ENCODE measurements around the gene KCNA10. TPM values are rescaled to one million over a fixed set of nuclear protein-coding genes. Genes with fewer than 3 reads are reported as not detected.

Gene KCNA10
- total RNA-seq, 3 donors from 2014 or later (not counting 1 experiment from before 2014, with no cell fraction given), result not detected

GRCh38 chr1:110488161-110488560, 30.8 kb downstream of the KCNA10 start:
- no peak overlapping the region for H3K4me3 Mint-ChIP-seq
- TF ChIP-seq CTCF (IDR thresholded peaks at IDR 0.05), result no peak
- H3K27me3 Mint-ChIP-seq (ENCODE audit: low read depth in 2 of 2), result peaks cover 5 to 13% of the 10 kb centered on the region in 2 donors
- no peak for ATAC-seq
- Histone ChIP-seq H3K27ac (ENCODE audit: low read length) (no peak overlapping the region), H3K9me3 (ENCODE audit: control insufficient read depth, insufficient read depth, low read length) (no peaks in the 10 kb centered on the region), H3K4me1 (ENCODE audit: control insufficient read depth, insufficient read depth, low read length) (no peaks in the 10 kb centered on the region), H3K4me3 (ENCODE audit: low read length) (no peak overlapping the region), H3K36me3 (ENCODE audit: control insufficient read depth, insufficient read depth, low read length) (no peaks in the 10 kb centered on the region), H3K27me3 (ENCODE audit: control insufficient read depth, insufficient read depth, low read length) (no peaks in the 10 kb centered on the region)
- no peak for DNase-seq
- H3K4me1 Mint-ChIP-seq, result no peaks in the 10 kb centered on the region
- no peaks in the 10 kb centered on the region for H3K9me3 Mint-ChIP-seq
- 85% methylated on average over 12 of the region's 12 CpGs for WGBS (ENCODE audit: insufficient coverage)
- no peaks in the 10 kb centered on the region for H3K36me3 Mint-ChIP-seq
- intact Hi-C loops (cut with micrococcal nuclease), result no loop called here
- no peak overlapping the region for H3K27ac Mint-ChIP-seq

GRCh38 chr1:110487726-110488125, 31.2 kb downstream of the KCNA10 start:
- no peaks in the 10 kb centered on the region for H3K27me3 ChIP-seq (ENCODE audit: control insufficient read depth, insufficient read depth, low read length)
- no peak overlapping the region for H3K4me3 Mint-ChIP-seq
- H3K4me3 ChIP-seq (ENCODE audit: low read length), result no peak overlapping the region
- intact Hi-C loops (cut with micrococcal nuclease), result no loop called here
- no peaks in the 10 kb centered on the region for H3K36me3 Mint-ChIP-seq
- H3K4me1 Mint-ChIP-seq, result no peaks in the 10 kb centered on the region
- ATAC-seq (no peak), DNase-seq (no peak)
- H3K27me3 Mint-ChIP-seq (ENCODE audit: low read depth in 2 of 2), result peaks cover 5 to 14% of the 10 kb centered on the region in 2 donors
- H3K4me1 ChIP-seq (ENCODE audit: control insufficient read depth, insufficient read depth, low read length), result no peaks in the 10 kb centered on the region
- H3K27ac ChIP-seq (ENCODE audit: low read length), result no peak overlapping the region
- H3K9me3 Mint-ChIP-seq, result no peaks in the 10 kb centered on the region
- H3K36me3 ChIP-seq (ENCODE audit: control insufficient read depth, insufficient read depth, low read length), result no peaks in the 10 kb centered on the region
- no peaks in the 10 kb centered on the region for H3K9me3 ChIP-seq (ENCODE audit: control insufficient read depth, insufficient read depth, low read length)
- no peak for TF ChIP-seq CTCF (IDR thresholded peaks at IDR 0.05)
- H3K27ac Mint-ChIP-seq, result no peak overlapping the region
- WGBS (ENCODE audit: insufficient coverage), result 80% methylated on average over 8 of the region's 8 CpGs

GRCh38 chr1:110485725-110486124, 33.2 kb downstream of the KCNA10 start:
- intact Hi-C loops (cut with micrococcal nuclease), result no loop called here
- Histone ChIP-seq H3K36me3 (ENCODE audit: control insufficient read depth, insufficient read depth, low read length) (no peaks in the 10 kb centered on the region), H3K4me3 (ENCODE audit: low read length) (no peak overlapping the region), H3K27ac (ENCODE audit: low read length) (no peak overlapping the region), H3K4me1 (ENCODE audit: control insufficient read depth, insufficient read depth, low read length) (no peaks in the 10 kb centered on the region), H3K9me3 (ENCODE audit: control insufficient read depth, insufficient read depth, low read length) (no peaks in the 10 kb centered on the region), H3K27me3 (ENCODE audit: control insufficient read depth, insufficient read depth, low read length) (no peaks in the 10 kb centered on the region)
- ATAC-seq, result no peak
- H3K4me3 Mint-ChIP-seq, result no peak overlapping the region
- 41% methylated on average over 2 of the region's 2 CpGs for WGBS (ENCODE audit: insufficient coverage)
- no peaks in the 10 kb centered on the region for H3K36me3 Mint-ChIP-seq
- DNase-seq, result no peak
- H3K9me3 Mint-ChIP-seq, result no peaks in the 10 kb centered on the region
- peaks cover 5 to 14% of the 10 kb centered on the region in 2 donors for H3K27me3 Mint-ChIP-seq (ENCODE audit: low read depth in 2 of 2)
- no peak overlapping the region for H3K27ac Mint-ChIP-seq
- no peaks in the 10 kb centered on the region for H3K4me1 Mint-ChIP-seq
- no peak for TF ChIP-seq CTCF (IDR thresholded peaks at IDR 0.05)

- Mint-ChIP-seq H3K4me1 (no peaks in the 10 kb centered on the region), H3K9me3 (no peaks in the 10 kb centered on the region), H3K27me3 (ENCODE audit: low read depth in 2 of 2) (peaks cover 5 to 14% of the 10 kb centered on the region in 2 donors), H3K4me3 (no peak overlapping the region), H3K36me3 (no peaks in the 10 kb centered on the region), H3K27ac (no peak overlapping the region)
- Histone ChIP-seq H3K27ac (ENCODE audit: low read length) (no peak overlapping the region), H3K9me3 (ENCODE audit: control insufficient read depth, insufficient read depth, low read length) (no peaks in the 10 kb centered on the region), H3K4me3 (ENCODE audit: low read length) (no peak overlapping the region), H3K4me1 (ENCODE audit: control insufficient read depth, insufficient read depth, low read length) (no peaks in the 10 kb centered on the region), H3K27me3 (ENCODE audit: control insufficient read depth, insufficient read depth, low read length) (no peaks in the 10 kb centered on the region), H3K36me3 (ENCODE audit: control insufficient read depth, insufficient read depth, low read length) (no peaks in the 10 kb centered on the region)
- DNase-seq, result no peak
- TF ChIP-seq CTCF (IDR thresholded peaks at IDR 0.05), result no peak
- ATAC-seq, result no peak
- intact Hi-C loops (cut with micrococcal nuclease), result no loop called here
- WGBS (ENCODE audit: insufficient coverage), result 91% methylated on average over 12 of the region's 12 CpGs
These were observed 34.2 kb downstream of the KCNA10 start for GRCh38 chr1:110484801-110485200.
